Heart left ventricle (tissue), 13 donors: ENCODE results near the gene NPHP1.

Experiments
- CTCF ChIP-seq, 12 donors: fragments of 200-600 bp; sonication (generic) in 4 of 12; IDR thresholded peaks; one replicate each; pipeline versions ENCODE4 v1.5.0 to v1.8.0; 2018 to 2022; ENCODE audit warnings: antibody characterized with exemption in 12 of 12, mild to moderate bottlenecking in 5 of 12
- POLR2A ChIP-seq, 2 donors: fragments of 450-650 bp; IDR thresholded peaks; one replicate each; pipeline ENCODE4 v1.6.1; 2017; ENCODE audit warnings: antibody characterized with exemption in 2 of 2, mild to moderate bottlenecking in 2 of 2, moderate library complexity in 2 of 2
- donor health status: ischemic (EF 13 %, LVEDD 7.1; RV severe dilation, severe dysfunction).
- donor health status: DM: no; HTN: yes; CAD: no.
- donor health status: DM: no; HTN: no; CAD: no.
- donor health status: ischemic (EF 25% LVEDD 6.9; RV normal size, moderate dysfunction).
- donor health status: ischemic (EF 25% LVEDD 5.7; RV mildly dilated, moderate dysfunction).
- donor health status: ischemic (EF 35%, LVEDD 5.7; RV mildly dilated, moderate dysfunction).
- donor health status: nonischemic (EF 11% LVEDD 7.7; RV severe dilation, severe dysfunction).
- donor health status: DM: yes; HTN: yes; CAD: no.
- donor health status: PGD.
- donor health status: ischemic (EF 29% LVEDD 5.4; RV normal size, mild dysfunction).
- donor health status: nonischemic (EF 23%, LVEDD 6.1; RV moderate dilation, normal function).

- TF ChIP-seq CTCF (IDR thresholded peaks at IDR 0.05) (peak in 6 of 12 donors; percentile 14 to 44 (median 24)), POLR2A (IDR thresholded peaks at IDR 0.05) (no peak)
These were observed 90.7 kb downstream of the NPHP1 start for GRCh38 chr2:110113961-110114591.
